ENCODE data around the gene ENTHD1. TPM values are rescaled to one million over a fixed set of nuclear protein-coding genes. Genes with fewer than 3 reads are reported as not detected.
A peak's percentile ranks its signal among the peaks of the same experiment; 100 is the strongest.

The ENTHD1 gene
- total and polyA plus RNA-seq, 8 donors: 0.02 TPM; not detected in 7

DNA sequence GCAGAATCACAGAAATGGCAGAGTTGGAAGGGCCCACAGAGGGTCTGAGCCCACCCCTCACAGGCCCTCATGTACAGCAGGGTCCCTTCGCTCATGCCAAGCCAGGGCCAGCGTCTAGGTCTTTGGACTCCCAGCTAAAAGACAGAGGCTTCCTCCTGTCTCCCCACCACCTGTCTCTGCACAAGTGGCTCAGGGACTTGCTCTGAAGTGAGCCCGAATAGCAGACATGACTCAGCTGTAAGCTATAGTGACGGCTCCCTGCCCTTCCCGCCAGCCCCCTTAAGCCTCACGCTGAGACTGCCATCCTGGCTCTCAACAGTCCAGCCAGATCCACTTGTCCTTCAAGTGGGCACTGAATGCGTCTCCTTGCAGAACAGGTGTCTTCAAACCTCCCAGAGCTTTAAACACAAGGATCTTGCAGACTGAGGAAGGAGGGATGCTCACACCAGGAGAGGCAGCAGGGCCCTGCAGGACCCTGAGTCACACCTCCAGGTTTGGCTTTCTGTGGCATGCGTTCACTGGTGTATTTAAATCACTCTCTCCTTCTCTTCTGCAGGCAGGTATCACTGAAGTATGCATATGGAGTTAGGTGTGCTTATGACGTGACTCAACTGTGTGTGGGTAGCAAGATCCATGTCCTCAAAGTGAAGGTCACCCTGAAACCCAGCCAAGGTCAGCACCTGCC, 168.1 kb downstream of the ENTHD1 start:
- Histone ChIP-seq H3K4me1 (no peaks in the 10 kb centered on the region), H3K4me3 (no peak overlapping the region), H3K9me3 (no peaks in the 10 kb centered on the region), H3K27ac (no peak overlapping the region), H3K27me3 (no peaks in the 10 kb centered on the region), H3K36me3 (no peaks in the 10 kb centered on the region)
- TF ChIP-seq, protein P1, sequence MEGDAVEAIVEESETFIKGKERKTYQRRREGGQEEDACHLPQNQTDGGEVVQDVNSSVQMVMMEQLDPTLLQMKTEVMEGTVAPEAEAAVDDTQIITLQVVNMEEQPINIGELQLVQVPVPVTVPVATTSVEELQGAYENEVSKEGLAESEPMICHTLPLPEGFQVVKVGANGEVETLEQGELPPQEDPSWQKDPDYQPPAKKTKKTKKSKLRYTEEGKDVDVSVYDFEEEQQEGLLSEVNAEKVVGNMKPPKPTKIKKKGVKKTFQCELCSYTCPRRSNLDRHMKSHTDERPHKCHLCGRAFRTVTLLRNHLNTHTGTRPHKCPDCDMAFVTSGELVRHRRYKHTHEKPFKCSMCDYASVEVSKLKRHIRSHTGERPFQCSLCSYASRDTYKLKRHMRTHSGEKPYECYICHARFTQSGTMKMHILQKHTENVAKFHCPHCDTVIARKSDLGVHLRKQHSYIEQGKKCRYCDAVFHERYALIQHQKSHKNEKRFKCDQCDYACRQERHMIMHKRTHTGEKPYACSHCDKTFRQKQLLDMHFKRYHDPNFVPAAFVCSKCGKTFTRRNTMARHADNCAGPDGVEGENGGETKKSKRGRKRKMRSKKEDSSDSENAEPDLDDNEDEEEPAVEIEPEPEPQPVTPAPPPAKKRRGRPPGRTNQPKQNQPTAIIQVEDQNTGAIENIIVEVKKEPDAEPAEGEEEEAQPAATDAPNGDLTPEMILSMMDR (IDR thresholded peaks at IDR 0.05): no peak
- DNase-seq (peak in 1 of 6 donors; percentile 21), FAIRE-seq (no peak), ATAC-seq (no peak)
- 81 to 85% methylated on average over 9 of the region's 9 CpGs for WGBS, 2 donors
- intact Hi-C loops (cut with DNase I): no loop called here

DNA sequence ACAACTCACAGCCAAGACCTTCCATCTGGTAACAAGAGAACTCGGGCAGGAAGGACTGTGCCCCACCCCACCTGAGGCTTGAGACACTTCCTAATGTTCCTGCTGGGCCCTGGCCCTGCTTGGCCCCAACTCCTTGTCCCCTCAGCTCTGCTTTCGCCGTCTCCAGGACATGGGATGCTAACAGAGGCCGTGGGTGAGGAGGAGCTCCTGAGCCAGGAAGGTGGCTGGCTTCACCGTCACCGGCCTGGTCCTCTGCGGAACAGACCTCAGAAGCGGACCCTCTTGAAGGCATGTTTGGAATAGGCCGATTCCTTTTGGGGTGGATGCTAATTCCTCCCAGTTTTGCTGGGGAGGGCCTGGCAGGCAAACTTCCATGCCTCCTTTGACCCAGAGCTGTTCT, 168.7 kb downstream of the ENTHD1 start:
- FAIRE-seq (no peak), DNase-seq (peak in 1 of 6 donors; percentile 30), ATAC-seq (no peak)
- Histone ChIP-seq H3K27ac (no peak overlapping the region), H3K27me3 (no peaks in the 10 kb centered on the region), H3K4me3 (no peak overlapping the region), H3K4me1 (no peaks in the 10 kb centered on the region), H3K36me3 (no peaks in the 10 kb centered on the region), H3K9me3 (no peaks in the 10 kb centered on the region)
- intact Hi-C loops (cut with DNase I): no loop called here
- 82 to 87% methylated on average over 9 of the region's 9 CpGs for WGBS, 2 donors
- TF ChIP-seq, protein P1 (IDR thresholded peaks at IDR 0.05): no peak

DNA sequence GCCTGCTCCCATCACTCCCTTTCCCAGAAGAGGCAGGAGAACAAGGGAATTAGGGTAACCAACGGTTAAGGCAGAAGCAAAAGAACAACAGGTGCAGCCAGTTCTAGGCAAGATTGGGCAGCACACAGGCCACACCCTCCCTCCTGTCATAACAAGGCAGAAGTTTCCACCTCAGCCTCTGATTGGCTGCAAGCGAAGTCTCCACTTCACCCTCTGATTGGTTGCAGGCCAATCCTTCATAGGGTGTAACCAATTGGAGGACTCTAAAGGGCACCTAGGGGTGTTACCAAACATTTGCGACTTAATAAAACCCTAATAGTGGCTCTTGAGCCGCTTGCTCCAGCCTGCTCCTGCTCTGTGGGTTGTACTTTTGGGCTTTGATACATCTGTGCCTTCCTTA, 169.2 kb downstream of the ENTHD1 start:
- Histone ChIP-seq H3K36me3 (no peaks in the 10 kb centered on the region), H3K4me1 (no peaks in the 10 kb centered on the region), H3K27me3 (no peaks in the 10 kb centered on the region), H3K27ac (no peak overlapping the region), H3K9me3 (no peaks in the 10 kb centered on the region), H3K4me3 (no peak overlapping the region)
- WGBS, 2 donors: 85 to 89% methylated on average over 4 of the region's 4 CpGs
- TF ChIP-seq, protein P1 (IDR thresholded peaks at IDR 0.05): no peak
- DNase-seq (no peak), FAIRE-seq (no peak), ATAC-seq (no peak)
- intact Hi-C loops (cut with DNase I): no loop called here

DNA sequence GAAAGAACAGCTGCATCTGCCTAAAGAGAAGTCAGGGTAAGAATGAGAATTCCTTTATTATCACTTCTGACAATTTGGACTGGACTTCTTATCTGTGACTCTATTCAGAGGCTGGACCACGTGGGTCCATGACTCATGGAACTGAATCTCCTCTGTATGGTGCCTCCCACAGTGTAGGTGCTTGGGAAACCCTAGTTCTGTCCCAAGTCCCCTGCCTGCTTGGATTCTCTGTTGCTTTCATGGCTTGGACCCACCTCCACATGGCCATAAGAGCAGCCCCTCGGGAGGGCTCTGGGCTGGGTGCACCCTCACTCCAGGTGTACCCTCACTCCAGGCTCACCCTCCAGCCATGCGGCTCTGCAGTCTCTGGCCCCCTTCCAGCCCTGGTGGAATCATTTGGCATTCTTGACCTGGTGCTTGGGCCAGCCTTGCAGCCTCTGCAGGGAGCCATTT, 169.6 kb downstream of the ENTHD1 start:
- no peak for FAIRE-seq

DNA sequence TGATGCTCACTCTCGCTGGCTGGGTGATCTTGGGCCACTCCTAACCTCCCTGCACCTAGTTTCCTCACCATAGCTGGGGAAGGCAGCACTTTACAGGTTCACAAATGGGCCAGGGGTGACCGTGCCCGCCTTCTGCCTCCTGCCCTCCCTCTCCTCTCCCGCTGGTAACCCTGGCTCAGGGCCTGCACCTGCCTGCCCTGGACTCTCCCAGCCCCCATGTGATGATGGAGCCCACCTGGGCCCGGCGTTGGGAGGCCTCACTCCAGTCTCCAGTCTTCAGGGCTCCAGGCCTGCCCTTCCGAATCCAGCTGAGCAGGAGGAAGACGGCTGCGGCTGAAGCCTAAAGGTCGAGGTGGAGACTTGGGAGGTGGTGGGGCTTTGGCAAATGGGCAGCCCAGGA, 170.1 kb downstream of the ENTHD1 start:
- Histone ChIP-seq H3K4me1 (no peaks in the 10 kb centered on the region), H3K9me3 (no peaks in the 10 kb centered on the region), H3K36me3 (no peaks in the 10 kb centered on the region), H3K27ac (no peak overlapping the region), H3K27me3 (no peaks in the 10 kb centered on the region), H3K4me3 (no peak overlapping the region)
- intact Hi-C loops (cut with DNase I): no loop called here
- TF ChIP-seq, protein P1 (IDR thresholded peaks at IDR 0.05): no peak
- DNase-seq: peak in 2 of 6 donors; percentile 33 to 41
- no peak for ATAC-seq
- FAIRE-seq: no peak
- WGBS, 2 donors: 85 to 86% methylated on average over 10 of the region's 10 CpGs

More for the DNA sequence above, 169.6 kb downstream of the ENTHD1 start:
- Histone ChIP-seq H3K4me1 (no peaks in the 10 kb centered on the region), H3K27me3 (no peaks in the 10 kb centered on the region), H3K9me3 (no peaks in the 10 kb centered on the region), H3K27ac (no peak overlapping the region), H3K36me3 (no peaks in the 10 kb centered on the region), H3K4me3 (no peak overlapping the region)
- ATAC-seq (peak in 1 of 4 donors; percentile 27), DNase-seq (peak in 1 of 6 donors; percentile 41)
- WGBS, 2 donors: 60 to 75% methylated on average over 3 of the region's 3 CpGs
- intact Hi-C loops (cut with DNase I): no loop called here
- TF ChIP-seq, protein P1 (IDR thresholded peaks at IDR 0.05): no peak
